OCI-LY7 (cell line): Measurements from ENCODE around the gene GCLM. TPM values are rescaled to one million over a fixed set of nuclear protein-coding genes. Genes with fewer than 3 reads are reported as not detected.
A peak's percentile ranks its signal among the peaks of the same experiment; 100 is the strongest.

Experiments used
- BruUV-seq: library from RNA; stranded (reverse); fragments of 400-500 nt; replicated peaks from 2 replicates; lab custom pipeline; 2021; lab: Mats Ljungman, UMichigan
- CTCF ChIA-PET: fragments of 300-600 bp; sonication (Branson Sonifier 250); formaldehyde crosslinking; loops from one replicate; lab custom pipeline; 2022; ENCODE audit warnings: antibody characterized with exemption; ENCODE audit not compliant: unreplicated experiment; lab: Charles Lee
- POLR2A ChIA-PET: fragments of 300-600 bp; sonication (Branson Sonifier 250); formaldehyde crosslinking; loops from one replicate; lab custom pipeline; 2022; ENCODE audit warnings: antibody characterized with exemption; lab: Charles Lee
- DNase-seq: peaks from one replicate; pipeline ENCODE4 v3.0.0-alpha.2; 2015; ENCODE audit warnings: low spot score
- H2AFZ ChIP-seq: fragments of 200-600 bp; sonication (generic), shearing (Covaris generic); 2 replicates; pipeline ENCODE4 v1.6.1; 2014; ENCODE audit warnings: mild to moderate bottlenecking, antibody characterized with exemption, low read length, moderate library complexity
- H3K27ac ChIP-seq: fragments of 200-600 bp; sonication (generic); 2 replicates; pipeline ENCODE4 v1.5.1; 2014; ENCODE audit warnings: mixed run types, low read depth, mild to moderate bottlenecking, moderate library complexity, low read length, inconsistent platforms; ENCODE audit not compliant: poor library complexity, severe bottlenecking
- H3K36me3 ChIP-seq: fragments of 200-600 bp; sonication (generic); 2 replicates; pipeline ENCODE4 v1.6.1; 2014; ENCODE audit warnings: mild to moderate bottlenecking, antibody characterized with exemption, low read length, moderate library complexity, mixed read lengths; ENCODE audit not compliant: insufficient read depth
- H3K4me1 ChIP-seq: fragments of 200-600 bp; sonication (generic); 2 replicates; pipeline ENCODE4 v1.5.1; 2014; ENCODE audit warnings: mild to moderate bottlenecking, low read length; ENCODE audit not compliant: insufficient read depth, poor library complexity, severe bottlenecking
- H3K4me2 ChIP-seq: fragments of 200-600 bp; sonication (generic); 2 replicates; pipeline ENCODE4 v1.6.1; 2014; ENCODE audit warnings: mild to moderate bottlenecking, low read length
- H3K4me3 ChIP-seq: fragments of 200-600 bp; sonication (generic); 2 replicates; pipeline ENCODE4 v1.5.1; 2014; ENCODE audit warnings: mild to moderate bottlenecking, low read depth, low read length; ENCODE audit not compliant: poor library complexity, severe bottlenecking
- H3K79me2 ChIP-seq: fragments of 200-600 bp; sonication (generic); 2 replicates; pipeline ENCODE4 v1.6.1; 2016; ENCODE audit warnings: low read depth, mild to moderate bottlenecking, low read length, moderate library complexity, mixed read lengths; ENCODE audit not compliant: insufficient read depth
- H3K9me2 ChIP-seq: fragments of 200-600 bp; sonication (generic); 2 replicates; pipeline ENCODE4 v1.6.1; 2016; ENCODE audit warnings: mild to moderate bottlenecking, low read length, mixed read lengths; ENCODE audit not compliant: insufficient read depth
- H3K9me3 ChIP-seq: fragments of 200-600 bp; sonication (generic); 2 replicates; pipeline ENCODE4 v1.6.1; 2014; ENCODE audit warnings: mild to moderate bottlenecking, mixed run types, low read length, mixed read lengths
- H4K20me1 ChIP-seq: fragments of 200-600 bp; sonication (generic); 2 replicates; pipeline ENCODE4 v1.6.1; 2014; ENCODE audit warnings: mild to moderate bottlenecking, antibody characterized with exemption, low read length, moderate library complexity, mixed read lengths; ENCODE audit not compliant: insufficient read depth
- CTCF ChIP-seq: fragments of 200-600 bp; sonication (generic); conservative IDR thresholded peaks from 2 replicates; pipeline ENCODE4 v1.5.1; 2014; ENCODE audit warnings: mild to moderate bottlenecking, antibody characterized with exemption, low read length, moderate library complexity, mixed read lengths
- EZH2phosphoT487 ChIP-seq: fragments of 200-600 bp; sonication (generic); IDR thresholded peaks from 2 replicates; pipeline ENCODE4 v1.6.1; 2018; ENCODE audit warnings: low read depth, borderline replicate concordance, mild to moderate bottlenecking, mixed run types, antibody characterized with exemption, low read length, moderate library complexity, mixed read lengths
- intact Hi-C: fragments of 100-400 bp; cut with micrococcal nuclease; formaldehyde crosslinking; loops from one replicate; pipeline ENCODE4 v1.10.0; 2022; ENCODE audit not compliant: unreplicated experiment
- total RNA-seq, 2 experiments: library from RNA; depleted of rRNA in 1 of 2; stranded (reverse); fragments of >200 nt in 1 of 2; shearing (Covaris generic) in 1 of 2; gene quantifications; 2 replicates each; pipeline ENCODE4 v1.2.3, GENCODE V29; 2014 to 2022

GCLM gene
- total RNA-seq, 2 experiments from 2014 or later: 7.0 to 24.0 TPM

DNA sequence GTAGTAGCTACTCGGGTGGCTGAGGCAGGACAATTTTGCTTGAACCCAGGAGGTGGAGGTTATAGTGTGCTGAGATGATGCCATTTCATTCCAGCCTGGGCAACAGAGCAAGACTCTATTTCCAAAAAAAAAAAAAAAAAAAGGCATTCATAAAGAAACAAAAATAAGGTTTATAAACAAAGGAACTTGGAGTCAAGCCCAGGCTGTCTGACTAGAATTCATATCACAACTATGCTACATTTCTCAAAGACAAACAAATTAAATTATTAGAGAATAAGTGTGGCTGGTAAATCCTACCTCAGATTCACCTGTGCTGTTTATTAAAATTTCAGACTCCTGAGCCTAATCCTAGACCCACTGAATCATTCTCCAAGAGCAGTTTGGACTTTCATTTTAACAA lies 4.2 kb downstream of the GCLM start:
- POLR2A ChIA-PET: interaction anchor here (1.1 to 2.1 kb wide), 3 partner anchors 17 to 26 kb away, joined by 6 to 9 read pairs (median 6); partner anchors contain the start of gene DNTTIP2
- H3K9me2 ChIP-seq: no peaks in the 10 kb centered on the region

GRCh38 chr1:93904228-93904627 lies 5.0 kb downstream of the GCLM start:
- H3K4me2 ChIP-seq: peak overlapping the region; percentile 59
- no peaks in the 10 kb centered on the region for H4K20me1 ChIP-seq
- H3K4me1 ChIP-seq: peaks cover 58% of the 10 kb centered on the region
- H3K9me3 ChIP-seq: no peaks in the 10 kb centered on the region
- intact Hi-C loops: no loop called here
- H2AFZ ChIP-seq: peak overlapping the region; percentile 79; the same call in 1 of the 2 replicates
- peak overlapping the region; percentile 33 for H3K4me3 ChIP-seq
- no TSS peak for BruUV-seq
- DNase-seq: peak; percentile 53
- H3K27ac ChIP-seq: peak overlapping the region; percentile 62
- peaks cover 55% of the 10 kb centered on the region for H3K79me2 ChIP-seq
- H3K9me2 ChIP-seq: no peaks in the 10 kb centered on the region
- ChIA-PET POLR2A (interaction anchor here (1.1 to 2.1 kb wide), 3 partner anchors 16 to 25 kb away, joined by 6 to 9 read pairs (median 6); partner anchors contain the start of gene DNTTIP2), CTCF (no interaction called here)
- peaks cover 19% of the 10 kb centered on the region for H3K36me3 ChIP-seq
- TF ChIP-seq CTCF (no peak), EZH2phosphoT487 (no peak)

More for the DNA sequence above, 4.2 kb downstream of the GCLM start:
- H3K4me3 ChIP-seq: peak overlapping the region; percentile 33
- no TSS peak for BruUV-seq
- TF ChIP-seq EZH2phosphoT487: no peak
- no peak for TF ChIP-seq CTCF
- H3K9me3 ChIP-seq: no peaks in the 10 kb centered on the region
- peaks cover 11% of the 10 kb centered on the region for H3K36me3 ChIP-seq
- peaks cover 61% of the 10 kb centered on the region for H3K4me1 ChIP-seq
- CTCF ChIA-PET: no interaction called here
- H3K4me2 ChIP-seq: peak overlapping the region; percentile 59
- intact Hi-C loops: no loop called here
- H3K27ac ChIP-seq: peak overlapping the region; percentile 62
- H3K79me2 ChIP-seq: peaks cover 55% of the 10 kb centered on the region
- DNase-seq: no peak
- H4K20me1 ChIP-seq: no peaks in the 10 kb centered on the region
- H2AFZ ChIP-seq: no peak overlapping the region; the same call in 1 of the 2 replicates

DNA sequence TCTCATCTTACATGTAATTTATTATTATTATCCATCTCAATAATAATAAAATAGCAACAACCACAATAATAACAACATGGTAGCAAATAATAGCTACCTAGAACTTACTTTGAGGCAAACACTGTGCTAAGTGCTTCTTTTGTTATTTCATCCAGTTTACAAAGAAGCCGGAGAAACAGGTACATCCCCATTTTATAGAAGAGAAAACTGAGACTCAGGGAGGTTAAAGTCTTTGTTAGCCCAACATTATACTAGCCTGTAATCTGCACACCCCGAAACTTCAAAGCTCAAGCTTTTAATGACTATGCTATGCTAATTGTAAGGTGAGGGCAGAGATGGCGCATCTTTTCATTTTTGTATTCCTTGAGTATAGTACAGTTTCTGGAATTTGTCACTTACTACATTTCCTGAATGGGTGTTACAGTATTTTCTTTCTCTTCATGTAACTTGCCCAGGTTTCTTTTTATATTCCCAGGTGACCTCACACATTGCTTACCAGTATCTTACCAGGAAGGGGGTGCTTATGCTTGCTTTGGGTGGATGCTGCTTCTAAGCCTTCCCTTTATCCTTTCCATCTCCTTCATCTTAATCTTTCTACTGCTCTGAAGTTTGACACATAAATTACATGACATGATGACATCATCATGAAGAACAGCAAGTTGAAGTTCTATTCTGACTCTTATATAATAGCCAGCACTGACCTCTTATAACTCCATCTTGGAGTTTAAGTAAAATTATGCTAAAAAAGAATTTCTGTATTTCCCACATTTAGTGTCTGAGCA lies 8.3 kb downstream of the GCLM start:
- ChIA-PET CTCF (no interaction called here), POLR2A (no interaction called here)
- peaks cover 42% of the 10 kb centered on the region for H3K36me3 ChIP-seq
- H4K20me1 ChIP-seq: no peaks in the 10 kb centered on the region
- H3K79me2 ChIP-seq: peaks cover 25% of the 10 kb centered on the region
- intact Hi-C loops: no loop called here
- H3K9me3 ChIP-seq: no peaks in the 10 kb centered on the region
- TF ChIP-seq EZH2phosphoT487 (no peak), CTCF (no peak)
- no peak overlapping the region for H3K4me2 ChIP-seq
- H3K27ac ChIP-seq: no peak overlapping the region
- no TSS peak for BruUV-seq
- no peak for DNase-seq
- no peak overlapping the region for H2AFZ ChIP-seq
- H3K9me2 ChIP-seq: no peaks in the 10 kb centered on the region
- no peak overlapping the region for H3K4me3 ChIP-seq
- H3K4me1 ChIP-seq: peaks cover 35% of the 10 kb centered on the region
